Mammary epithelial cell (primary cell): ENCODE results near the gene GOLGA6L7.

ENCODE experiments used
- EZH2 ChIP-seq: IDR thresholded peaks from 2 replicates; pipeline ENCODE4 v1.6.1; 2012; ENCODE audit warnings: low read length, inconsistent platforms, borderline replicate concordance
- TF ChIP-seq, protein P1 (sequence below), 2 donors: IDR thresholded peaks in 1 of 2; conservative IDR thresholded peaks in 1 of 2; 2 replicates each; pipeline ENCODE4 v1.5.1; 2011 to 2012; ENCODE audit warnings: inconsistent platforms in 2 of 2, low read length in 2 of 2, mild to moderate bottlenecking in 2 of 2, control low read depth in 1 of 2, low read depth in 1 of 2; ENCODE audit not compliant: insufficient read depth in 1 of 2; ENCODE audit errors: extremely low read depth in 1 of 2

DNA sequence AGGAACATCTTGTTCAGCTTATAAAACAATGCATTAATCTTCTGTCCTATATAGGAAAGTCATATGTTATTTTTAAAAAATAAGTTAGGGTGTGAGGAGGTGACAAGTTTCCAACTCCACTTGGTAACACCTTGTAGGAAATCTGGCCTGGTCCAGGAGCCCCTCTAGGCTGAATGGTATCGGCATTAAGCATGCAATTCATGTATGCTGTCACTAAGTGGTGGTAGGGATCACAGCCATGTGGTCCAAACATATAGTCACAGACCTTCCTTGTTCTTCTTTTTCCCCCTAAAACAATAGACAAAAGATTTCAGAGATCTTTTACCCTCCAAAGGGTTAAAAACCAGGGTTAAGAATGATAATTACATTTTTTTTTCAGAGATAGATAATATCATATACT, 33.2 kb upstream of the GOLGA6L7 start:
- no peak for TF ChIP-seq EZH2
- TF ChIP-seq, protein P1, sequence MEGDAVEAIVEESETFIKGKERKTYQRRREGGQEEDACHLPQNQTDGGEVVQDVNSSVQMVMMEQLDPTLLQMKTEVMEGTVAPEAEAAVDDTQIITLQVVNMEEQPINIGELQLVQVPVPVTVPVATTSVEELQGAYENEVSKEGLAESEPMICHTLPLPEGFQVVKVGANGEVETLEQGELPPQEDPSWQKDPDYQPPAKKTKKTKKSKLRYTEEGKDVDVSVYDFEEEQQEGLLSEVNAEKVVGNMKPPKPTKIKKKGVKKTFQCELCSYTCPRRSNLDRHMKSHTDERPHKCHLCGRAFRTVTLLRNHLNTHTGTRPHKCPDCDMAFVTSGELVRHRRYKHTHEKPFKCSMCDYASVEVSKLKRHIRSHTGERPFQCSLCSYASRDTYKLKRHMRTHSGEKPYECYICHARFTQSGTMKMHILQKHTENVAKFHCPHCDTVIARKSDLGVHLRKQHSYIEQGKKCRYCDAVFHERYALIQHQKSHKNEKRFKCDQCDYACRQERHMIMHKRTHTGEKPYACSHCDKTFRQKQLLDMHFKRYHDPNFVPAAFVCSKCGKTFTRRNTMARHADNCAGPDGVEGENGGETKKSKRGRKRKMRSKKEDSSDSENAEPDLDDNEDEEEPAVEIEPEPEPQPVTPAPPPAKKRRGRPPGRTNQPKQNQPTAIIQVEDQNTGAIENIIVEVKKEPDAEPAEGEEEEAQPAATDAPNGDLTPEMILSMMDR (conservative IDR thresholded peaks at IDR 0.05 in 1 of 2, IDR thresholded peaks at IDR 0.05 in 1 of 2; ENCODE audit: extremely low read depth in 1 of 2, insufficient read depth in 1 of 2, low read depth in 1 of 2, low read length in 2 of 2), result no peak
